Aorta (tissue), 5 donors: ENCODE data around the gene TSPEAR. TPM values are rescaled to one million over a fixed set of nuclear protein-coding genes. Genes with fewer than 3 reads are reported as not detected.
"Not testable (repeated sequence)": the region's sequence is repeated elsewhere in the genome, so short reads cannot be mapped to it uniquely, and the experiment has no call there.

Experiments
- ATAC-seq: fragments of 200-7000 bp; cut with Tn5 transposase; one replicate; pipeline ENCODE4 v1.9.1; 2022; ENCODE audit warnings: moderate library complexity; ENCODE audit not compliant: low FRiP score
- DNase-seq, 2 donors: peaks; one replicate each; pipeline ENCODE4 v3.0.0-alpha.2; 2020
- H3K27ac ChIP-seq, 2 donors: one replicate each; pipeline ENCODE4 v1.5.1; 2013; ENCODE audit warnings: low read length in 2 of 2, mild to moderate bottlenecking in 2 of 2, moderate library complexity in 2 of 2, control low read depth in 1 of 2, inconsistent platforms in 1 of 2, low read depth in 1 of 2
- H3K27me3 ChIP-seq, 2 donors: one replicate each; pipeline ENCODE4 v1.6.1; 2013; ENCODE audit warnings: control low read depth in 1 of 2, low read length in 1 of 2, mild to moderate bottlenecking in 1 of 2, moderate library complexity in 1 of 2; ENCODE audit not compliant: insufficient read depth in 2 of 2, control insufficient read depth in 1 of 2
- H3K36me3 ChIP-seq, 2 donors: one replicate each; pipeline ENCODE4 v1.6.1; 2013; ENCODE audit warnings: control low read depth in 1 of 2, low read length in 1 of 2, mild to moderate bottlenecking in 1 of 2; ENCODE audit not compliant: insufficient read depth in 2 of 2, control insufficient read depth in 1 of 2
- H3K4me1 ChIP-seq, 2 donors: one replicate each; pipeline ENCODE4 v1.6.1; 2013; ENCODE audit warnings: low read length in 2 of 2, control low read depth in 1 of 2, mild to moderate bottlenecking in 1 of 2, moderate library complexity in 1 of 2; ENCODE audit not compliant: insufficient read depth in 2 of 2, control insufficient read depth in 1 of 2
- H3K4me3 ChIP-seq, 2 donors: one replicate each; pipeline ENCODE4 v1.5.1; 2013; ENCODE audit warnings: low read length in 2 of 2, control low read depth in 1 of 2, mild to moderate bottlenecking in 1 of 2
- H3K9me3 ChIP-seq: one replicate; pipeline ENCODE4 v1.6.1; 2013; ENCODE audit warnings: mild to moderate bottlenecking, low read length; ENCODE audit not compliant: control insufficient read depth
- WGBS, 2 donors: extraction: QIAGEN DNeasy Blood & Tissue Kit; methylation state at CpG; one replicate each; pipeline ENCODE4 v1.1.7; 2013; 5-methylcytosine and 5-hydroxymethylcytosine counted together
- intact Hi-C, 2 donors: fragments of 100-400 bp; cut with DNase I; formaldehyde crosslinking; loops; one replicate each; pipeline versions ENCODE4 v1.14.2 to v1.15.0; 2022
- polyA plus RNA-seq, 2 donors: library from polyadenylated mRNA; stranded (reverse); fragments of 200-250 nt; gene quantifications; one replicate each; pipeline ENCODE4 v1.2.3, GENCODE V29; 2013
- total RNA-seq, 2 donors: library from RNA; stranded (reverse); fragmentation: NEBNext Ultra II Directional; extraction: Animal tissue kit (Norgen Biotek cat#: 25700); gene quantifications; one replicate each; pipeline ENCODE4 v1.2.1, GENCODE V29; 2021
- donor health status: healthy with polysubstance abuse.
- donor health status: Bipolar disorder and iron deficiency.
- donor health status: DM: no; HTN: no; CAD: no.
- donor health status: DM: no; HTN: no; CAD: no.
- donor health status: DM: yes; HTN: yes; CAD: no.

TSPEAR gene
- total and polyA plus RNA-seq, 4 donors = not detected

DNA sequence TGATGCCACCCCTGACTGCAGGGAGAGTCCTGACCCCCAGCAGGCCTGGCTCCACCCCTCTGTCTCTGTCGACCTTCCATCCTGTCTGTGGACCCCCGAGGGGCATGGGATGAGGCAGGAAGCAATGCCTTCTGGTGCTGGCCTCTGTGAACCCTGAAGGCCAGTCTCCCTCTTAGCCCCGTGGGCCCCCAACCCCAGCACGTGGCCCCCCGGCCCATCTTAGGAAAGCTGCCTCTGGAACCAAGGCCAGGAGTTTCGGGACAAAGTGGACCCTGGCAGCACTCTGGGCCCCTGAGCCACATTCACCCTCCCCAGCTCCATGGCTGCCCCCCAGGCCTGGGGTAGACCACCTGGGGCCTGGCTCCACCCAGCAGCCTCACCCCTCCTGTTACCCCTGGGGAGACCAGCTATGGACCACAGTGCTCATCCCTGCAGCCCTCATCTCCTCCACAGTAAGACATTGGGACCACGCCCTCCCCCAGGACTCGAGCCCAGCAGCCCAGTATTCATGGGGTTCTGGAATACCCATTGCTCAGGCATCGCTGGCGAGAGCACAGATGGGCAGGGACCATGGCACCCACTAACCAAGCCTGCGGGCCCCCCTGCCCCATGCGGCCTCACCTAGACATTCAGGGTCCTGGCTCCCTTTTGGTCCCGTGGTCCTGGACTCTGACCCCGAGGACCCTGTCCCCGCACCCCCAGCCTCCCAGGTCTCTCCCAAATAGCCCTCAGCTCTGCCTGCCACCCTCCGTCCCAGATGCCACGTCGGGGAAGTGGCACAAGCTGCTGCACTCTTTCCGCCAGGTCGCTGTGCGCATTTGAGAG, 72.7 kb downstream of the TSPEAR start:
- H3K27me3 ChIP-seq, DNase-seq, H3K4me1 ChIP-seq, H3K27ac ChIP-seq, intact Hi-C loops, H3K36me3 ChIP-seq, ATAC-seq, H3K4me3 ChIP-seq: not testable (repeated sequence)
- peaks cover 11% of the 10 kb centered on the region for H3K9me3 ChIP-seq
- 81 to 83% methylated on average over 16 to 21 of the region's 21 CpGs for WGBS, 2 donors

DNA sequence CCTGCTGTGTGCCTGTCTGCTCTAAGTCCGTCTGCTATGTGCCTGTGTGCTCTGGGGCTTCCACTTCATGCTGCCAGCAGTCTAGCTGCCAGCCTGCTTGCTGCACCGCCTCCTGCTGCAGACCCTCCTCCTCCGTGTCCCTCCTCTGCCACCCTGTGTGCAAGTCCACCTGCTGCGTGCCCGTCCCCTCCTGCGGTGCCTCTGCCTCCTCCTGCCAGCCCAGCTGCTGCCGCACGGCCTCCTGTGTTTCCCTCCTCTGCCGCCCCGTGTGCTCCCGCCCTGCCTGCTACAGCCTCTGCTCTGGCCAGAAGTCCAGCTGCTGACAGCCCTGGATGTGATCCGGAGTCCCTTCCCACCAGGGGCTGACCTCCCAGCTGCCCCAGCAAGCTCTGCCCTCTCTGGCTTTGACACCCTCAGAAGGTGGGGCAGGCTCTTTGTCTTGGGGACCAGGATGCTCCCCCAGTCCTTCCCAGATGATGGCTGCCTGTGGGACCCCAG, 73.5 kb downstream of the TSPEAR start:
- ATAC-seq, H3K27me3 ChIP-seq, DNase-seq, intact Hi-C loops, H3K4me3 ChIP-seq, H3K27ac ChIP-seq, H3K4me1 ChIP-seq, H3K36me3 ChIP-seq: not testable (repeated sequence)
- peaks cover 11% of the 10 kb centered on the region for H3K9me3 ChIP-seq
- WGBS, 2 donors = 56 to 72% methylated on average over 9 to 12 of the region's 12 CpGs

DNA sequence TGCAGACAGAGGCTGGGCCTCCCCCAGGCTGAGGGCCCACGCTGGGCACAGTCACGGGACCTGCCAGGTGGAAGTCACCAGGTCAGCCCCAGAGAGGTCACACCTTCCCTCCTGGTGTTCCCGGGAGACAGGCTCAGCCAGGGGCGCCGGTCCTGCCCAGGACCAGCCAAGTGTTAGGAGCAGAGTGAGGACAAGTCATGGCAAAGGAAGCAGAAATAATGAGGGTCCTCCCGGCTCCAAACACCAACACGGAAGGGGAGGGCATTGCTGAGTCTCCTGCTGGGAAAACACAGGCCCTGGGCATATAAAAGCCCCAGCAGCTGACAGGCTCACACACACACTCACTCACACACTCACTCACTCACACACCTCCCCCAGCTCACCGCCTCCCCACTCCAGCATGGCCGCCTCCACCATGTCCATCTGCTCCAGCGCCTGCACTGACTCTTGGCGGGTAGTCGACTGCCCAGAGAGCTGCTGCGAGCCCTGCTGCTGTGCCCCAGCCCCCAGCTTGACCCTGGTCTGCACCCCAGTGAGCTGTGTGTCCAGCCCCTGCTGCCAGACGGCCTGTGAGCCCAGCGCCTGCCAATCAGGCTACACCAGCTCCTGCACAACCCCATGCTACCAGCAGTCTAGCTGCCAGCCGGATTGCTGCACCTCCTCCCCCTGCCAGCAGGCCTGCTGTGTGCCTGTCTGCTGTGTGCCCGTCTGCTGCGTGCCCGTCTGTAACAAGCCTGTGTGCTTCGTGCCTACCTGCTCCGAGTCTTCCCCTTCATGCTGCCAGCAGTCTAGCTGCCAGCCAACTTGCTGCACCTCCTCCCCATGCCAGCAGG, 74.1 kb downstream of the TSPEAR start, which contains the start of gene KRTAP10-10:
TSS of gene KRTAP10-10 (plus strand) at position 339 of the 833 bp plus-strand sequence. CDS start at position 401, 62 bp downstream.
- Histone ChIP-seq H3K4me1 (no peaks in the 10 kb centered on the region), H3K27ac (no peak within 1 kb of the TSS), H3K9me3 (peaks cover 11% of the 10 kb centered on the region), H3K4me3 (no peak within 1 kb of the TSS), H3K27me3 (no peaks in the 10 kb centered on the region), H3K36me3 (no peaks in the 10 kb centered on the region)
- DNase-seq (no peak), ATAC-seq (no peak)
- WGBS, 2 donors = 67 to 78% methylated on average over 17 to 21 of the region's 21 CpGs
- intact Hi-C loops = no loop called here

DNA sequence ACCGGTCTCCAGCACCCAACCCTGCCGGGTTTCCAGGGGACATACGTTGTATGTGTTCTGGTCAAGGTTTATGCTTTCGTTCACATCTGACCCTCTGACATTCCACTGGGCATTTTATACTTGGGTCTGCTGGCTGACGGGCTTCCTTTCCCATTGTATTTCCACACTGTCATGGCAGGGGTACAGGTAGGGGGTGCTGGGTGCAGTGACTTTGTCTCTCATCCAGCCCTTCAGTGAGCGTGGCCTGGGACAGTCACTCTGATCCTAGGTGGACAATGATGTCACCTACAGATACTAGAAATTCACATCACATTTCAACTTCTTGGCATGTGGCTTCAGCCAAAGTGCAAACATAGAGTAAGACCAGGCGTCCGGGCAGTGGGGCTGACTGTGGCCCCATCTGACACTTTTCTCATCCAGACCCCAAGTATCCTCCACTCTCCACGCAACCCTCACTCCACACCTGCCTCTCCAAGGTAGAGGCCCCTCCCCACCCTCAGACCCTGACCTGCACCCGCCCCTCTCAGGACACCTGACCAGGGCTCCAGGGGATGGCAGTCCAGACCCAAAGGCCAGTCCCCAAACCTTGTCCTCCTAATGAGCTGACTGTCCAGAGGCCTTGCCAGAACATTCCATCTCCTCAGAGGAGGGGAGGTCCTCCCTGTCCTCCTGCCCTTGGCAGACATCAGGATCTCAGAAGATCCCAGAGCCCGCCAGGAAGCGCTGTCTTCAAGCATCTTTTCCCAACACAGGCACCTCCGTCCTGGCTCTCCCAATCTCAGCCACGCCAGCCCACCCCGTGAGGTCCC, 75.0 kb downstream of the TSPEAR start:
- Histone ChIP-seq H3K36me3 (no peaks in the 10 kb centered on the region), H3K27me3 (no peaks in the 10 kb centered on the region), H3K9me3 (peaks cover 11% of the 10 kb centered on the region), H3K27ac (no peak overlapping the region), H3K4me1 (no peaks in the 10 kb centered on the region), H3K4me3 (no peak overlapping the region)
- ATAC-seq = no peak
- intact Hi-C loops = no loop called here
- no peak for DNase-seq
- WGBS, 2 donors = 87 to 91% methylated on average over 15 of the region's 15 CpGs

DNA sequence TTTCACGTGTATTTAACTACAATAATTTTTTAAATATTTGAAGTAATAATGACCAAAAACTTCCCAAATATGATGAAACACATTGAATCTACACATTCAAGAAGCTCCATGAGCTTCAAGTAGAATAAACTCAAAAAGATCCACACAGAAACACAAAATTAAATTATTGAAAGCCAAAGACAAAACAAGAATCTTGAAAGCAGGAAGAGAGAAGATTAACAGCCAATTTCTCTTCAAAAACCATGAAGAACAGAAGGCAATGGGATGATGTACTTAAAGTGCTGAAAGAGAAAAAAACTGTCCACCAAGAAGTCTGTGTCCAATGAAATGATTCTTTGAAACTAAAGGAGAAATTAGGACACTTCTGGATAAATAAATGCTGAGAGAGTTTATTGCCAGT, 79.3 kb downstream of the TSPEAR start:
- no peaks in the 10 kb centered on the region for H3K4me1 ChIP-seq
- H3K36me3 ChIP-seq = no peaks in the 10 kb centered on the region
- no peaks in the 10 kb centered on the region for H3K9me3 ChIP-seq
- DNase-seq (no peak), ATAC-seq (no peak)
- H3K4me3 ChIP-seq = no peak overlapping the region
- H3K27ac ChIP-seq = no peak overlapping the region
- H3K27me3 ChIP-seq = no peaks in the 10 kb centered on the region
- intact Hi-C loops = no loop called here
- WGBS, 2 donors = 71 to 90% methylated on average over 1 of the region's 1 CpG

- 90 to 100% methylated on average over 2 of the region's 2 CpGs for WGBS, 2 donors
- Histone ChIP-seq H3K27me3 (no peaks in the 10 kb centered on the region), H3K27ac (no peak overlapping the region), H3K4me1 (no peaks in the 10 kb centered on the region), H3K36me3 (no peaks in the 10 kb centered on the region), H3K9me3 (no peaks in the 10 kb centered on the region), H3K4me3 (no peak overlapping the region)
- ATAC-seq (no peak), DNase-seq (no peak)
- intact Hi-C loops = no loop called here
These were observed 80.9 kb downstream of the TSPEAR start for GRCh38 chr21:44630440-44630839.

DNA sequence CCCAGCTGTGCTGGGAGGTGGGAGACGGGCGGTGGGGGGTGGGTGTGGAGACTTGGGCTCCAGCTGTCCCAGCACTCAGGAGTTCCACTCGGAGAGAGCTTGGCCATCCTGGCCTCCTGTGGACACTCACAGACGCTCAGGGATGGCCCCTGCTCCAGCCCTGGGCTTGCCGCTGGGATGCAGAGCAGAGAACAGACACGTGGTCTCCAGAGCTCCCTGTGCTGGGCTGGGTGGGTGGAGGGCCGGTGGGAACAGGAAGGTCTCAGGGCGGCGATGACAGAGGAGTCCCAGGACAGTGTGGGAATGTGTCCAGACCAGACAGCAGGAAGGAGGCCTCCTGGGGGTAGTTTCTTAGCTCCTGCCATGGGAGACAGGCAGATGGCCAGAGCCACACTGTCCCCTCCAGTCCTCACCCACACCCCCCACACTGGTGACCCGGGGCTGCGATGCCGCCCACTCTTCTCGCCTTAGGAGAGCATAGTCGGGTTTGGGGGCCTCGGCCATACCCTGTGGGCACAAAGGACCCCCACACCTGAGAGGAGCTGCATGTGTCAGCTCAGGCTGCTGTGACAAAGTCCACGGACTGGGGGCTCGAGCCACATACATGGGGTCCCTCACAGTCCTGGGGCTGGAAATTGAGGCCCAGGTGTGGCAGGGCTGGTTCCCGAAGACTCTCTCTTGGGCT, 82.5 kb downstream of the TSPEAR start:
- no peak overlapping the region for H3K4me3 ChIP-seq
- intact Hi-C loops = no loop called here
- WGBS, 2 donors = 66 to 79% methylated on average over 16 to 18 of the region's 18 CpGs
- no peak for DNase-seq
- ATAC-seq = no peak
- no peaks in the 10 kb centered on the region for H3K36me3 ChIP-seq
- no peaks in the 10 kb centered on the region for H3K9me3 ChIP-seq
- no peaks in the 10 kb centered on the region for H3K4me1 ChIP-seq
- H3K27ac ChIP-seq = no peak overlapping the region
- no peaks in the 10 kb centered on the region for H3K27me3 ChIP-seq

- not testable (repeated sequence) for DNase-seq
- WGBS, 2 donors = 39 to 49% methylated on average over 11 to 15 of the region's 15 CpGs
These were observed 83.5 kb downstream of the TSPEAR start for GRCh38 chr21:44627831-44628233.

More at GRCh38 chr21:44627831-44628233, 83.5 kb downstream of the TSPEAR start:
- H3K27ac ChIP-seq, H3K4me3 ChIP-seq, ATAC-seq, H3K9me3 ChIP-seq, intact Hi-C loops, H3K4me1 ChIP-seq, H3K27me3 ChIP-seq, H3K36me3 ChIP-seq: not testable (repeated sequence)
